ENCODE results near the gene JAM2.

Gene JAM2

GRCh38 chr21:25735646-25736597 is 96.9 kb downstream of the JAM2 start:
- TF ChIP-seq ZBTB7A (IDR thresholded peaks at IDR 0.05; ENCODE audit: low read depth) (0 out of 2 replicates have a peak, but pooled peaks have one; percentile 45), RAD21 (IDR thresholded peaks at IDR 0.05; ENCODE audit: low read depth) (no peak)

GRCh38 chr21:25737421-25737820 is 98.4 kb downstream of the JAM2 start:
- TF ChIP-seq TEAD4 (IDR thresholded peaks at IDR 0.05) (no peak), YY1 (IDR thresholded peaks at IDR 0.05; ENCODE audit: low read depth) (no peak), CEBPB (IDR thresholded peaks at IDR 0.05) (no peak), EGR1 (IDR thresholded peaks at IDR 0.05) (no peak), FOXM1 (IDR thresholded peaks at IDR 0.05; ENCODE audit: borderline replicate concordance, low read depth) (no peak), USF1 (IDR thresholded peaks at IDR 0.05) (no peak), ZBTB7A (IDR thresholded peaks at IDR 0.05; ENCODE audit: low read depth) (no peak), TCF12 (IDR thresholded peaks at IDR 0.05; ENCODE audit: low read depth) (no peak), CREB1 (IDR thresholded peaks at IDR 0.05; ENCODE audit: low read depth) (no peak)
- TF ChIP-seq, protein P1, sequence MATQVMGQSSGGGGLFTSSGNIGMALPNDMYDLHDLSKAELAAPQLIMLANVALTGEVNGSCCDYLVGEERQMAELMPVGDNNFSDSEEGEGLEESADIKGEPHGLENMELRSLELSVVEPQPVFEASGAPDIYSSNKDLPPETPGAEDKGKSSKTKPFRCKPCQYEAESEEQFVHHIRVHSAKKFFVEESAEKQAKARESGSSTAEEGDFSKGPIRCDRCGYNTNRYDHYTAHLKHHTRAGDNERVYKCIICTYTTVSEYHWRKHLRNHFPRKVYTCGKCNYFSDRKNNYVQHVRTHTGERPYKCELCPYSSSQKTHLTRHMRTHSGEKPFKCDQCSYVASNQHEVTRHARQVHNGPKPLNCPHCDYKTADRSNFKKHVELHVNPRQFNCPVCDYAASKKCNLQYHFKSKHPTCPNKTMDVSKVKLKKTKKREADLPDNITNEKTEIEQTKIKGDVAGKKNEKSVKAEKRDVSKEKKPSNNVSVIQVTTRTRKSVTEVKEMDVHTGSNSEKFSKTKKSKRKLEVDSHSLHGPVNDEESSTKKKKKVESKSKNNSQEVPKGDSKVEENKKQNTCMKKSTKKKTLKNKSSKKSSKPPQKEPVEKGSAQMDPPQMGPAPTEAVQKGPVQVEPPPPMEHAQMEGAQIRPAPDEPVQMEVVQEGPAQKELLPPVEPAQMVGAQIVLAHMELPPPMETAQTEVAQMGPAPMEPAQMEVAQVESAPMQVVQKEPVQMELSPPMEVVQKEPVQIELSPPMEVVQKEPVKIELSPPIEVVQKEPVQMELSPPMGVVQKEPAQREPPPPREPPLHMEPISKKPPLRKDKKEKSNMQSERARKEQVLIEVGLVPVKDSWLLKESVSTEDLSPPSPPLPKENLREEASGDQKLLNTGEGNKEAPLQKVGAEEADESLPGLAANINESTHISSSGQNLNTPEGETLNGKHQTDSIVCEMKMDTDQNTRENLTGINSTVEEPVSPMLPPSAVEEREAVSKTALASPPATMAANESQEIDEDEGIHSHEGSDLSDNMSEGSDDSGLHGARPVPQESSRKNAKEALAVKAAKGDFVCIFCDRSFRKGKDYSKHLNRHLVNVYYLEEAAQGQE (IDR thresholded peaks at IDR 0.05; ENCODE audit: low read depth), result no peak

DNA sequence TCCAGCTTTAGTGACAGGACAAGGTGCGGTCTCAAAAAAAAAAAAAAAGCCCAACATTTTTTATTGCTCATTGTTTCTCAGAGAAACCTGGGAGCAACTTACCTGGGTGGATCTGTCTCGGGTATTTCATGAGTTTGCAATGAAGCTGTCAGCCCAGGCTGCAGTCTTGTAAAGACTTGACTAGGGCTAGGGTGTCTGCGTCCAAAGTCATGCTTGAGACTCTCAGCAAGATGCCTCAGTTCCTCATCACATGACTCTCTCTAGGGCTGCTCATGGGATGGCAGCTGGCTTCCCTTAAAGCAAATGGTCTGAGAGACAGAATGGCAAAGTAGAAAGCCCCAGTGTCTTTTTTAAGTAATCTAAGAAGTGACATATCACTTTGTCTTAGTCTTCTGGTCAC is 103.8 kb downstream of the JAM2 start:
- TF ChIP-seq, protein P2, sequence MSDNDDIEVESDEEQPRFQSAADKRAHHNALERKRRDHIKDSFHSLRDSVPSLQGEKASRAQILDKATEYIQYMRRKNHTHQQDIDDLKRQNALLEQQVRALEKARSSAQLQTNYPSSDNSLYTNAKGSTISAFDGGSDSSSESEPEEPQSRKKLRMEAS (IDR thresholded peaks at IDR 0.05), result no peak
- no peak for TF ChIP-seq CREB1 (IDR thresholded peaks at IDR 0.05; ENCODE audit: low read depth)
- no peak for TF ChIP-seq CEBPB (IDR thresholded peaks at IDR 0.05)
- no peak for TF ChIP-seq ZBTB7A (IDR thresholded peaks at IDR 0.05; ENCODE audit: low read depth)
- no peak for TF ChIP-seq RAD21 (IDR thresholded peaks at IDR 0.05; ENCODE audit: low read depth)
- TF ChIP-seq USF1 (IDR thresholded peaks at IDR 0.05), result no peak
- TF ChIP-seq TEAD4 (IDR thresholded peaks at IDR 0.05), result no peak
- TF ChIP-seq, protein P1 (IDR thresholded peaks at IDR 0.05; ENCODE audit: low read depth), result no peak
- no peak for TF ChIP-seq TAF1 (IDR thresholded peaks at IDR 0.05; ENCODE audit: low read depth)
- TF ChIP-seq NFIC (IDR thresholded peaks at IDR 0.05), result no peak
- TF ChIP-seq TCF12 (IDR thresholded peaks at IDR 0.05; ENCODE audit: low read depth), result no peak
- no peak for TF ChIP-seq FOXM1 (IDR thresholded peaks at IDR 0.05; ENCODE audit: borderline replicate concordance, low read depth)
- no peak for TF ChIP-seq EP300 (IDR thresholded peaks at IDR 0.05; ENCODE audit: borderline replicate concordance)
- TF ChIP-seq EGR1 (IDR thresholded peaks at IDR 0.05), result no peak
- no peak for TF ChIP-seq YY1 (IDR thresholded peaks at IDR 0.05; ENCODE audit: low read depth)

GRCh38 chr21:25744854-25745253 is 105.8 kb downstream of the JAM2 start:
- TF ChIP-seq TEAD4 (IDR thresholded peaks at IDR 0.05) (no peak), ZBTB7A (IDR thresholded peaks at IDR 0.05; ENCODE audit: low read depth) (no peak), TAF1 (IDR thresholded peaks at IDR 0.05; ENCODE audit: low read depth) (no peak), FOXM1 (IDR thresholded peaks at IDR 0.05; ENCODE audit: borderline replicate concordance, low read depth) (no peak), EP300 (IDR thresholded peaks at IDR 0.05; ENCODE audit: borderline replicate concordance) (no peak), CEBPB (IDR thresholded peaks at IDR 0.05) (no peak), YY1 (IDR thresholded peaks at IDR 0.05; ENCODE audit: low read depth) (no peak), EGR1 (IDR thresholded peaks at IDR 0.05) (no peak), USF1 (IDR thresholded peaks at IDR 0.05) (no peak), TCF12 (IDR thresholded peaks at IDR 0.05; ENCODE audit: low read depth) (no peak), CREB1 (IDR thresholded peaks at IDR 0.05; ENCODE audit: low read depth) (no peak)
- TF ChIP-seq, protein P2 (IDR thresholded peaks at IDR 0.05), result no peak
- TF ChIP-seq, protein P1 (IDR thresholded peaks at IDR 0.05; ENCODE audit: low read depth), result no peak

All from Ishikawa (cell line).